HepG2 (cell line): Measurements from ENCODE around the gene MYO10.

Experiments
- CAMTA2 ChIP-seq: sonication (generic); formaldehyde crosslinking; IDR thresholded peaks from 2 replicates; pipeline ENCODE4 v1.4.0; 2020; ENCODE audit warnings: mild to moderate bottlenecking, missing genetic modification reagents, borderline replicate concordance
- CCAR2 ChIP-seq: fragments of 200-400 bp; formaldehyde crosslinking; optimal IDR thresholded peaks from 2 replicates; pipeline ENCODE3; 2018; ENCODE audit warnings: low read depth, mild to moderate bottlenecking, low read length, moderate library complexity
- CTCF ChIP-seq: sonication (generic); formaldehyde crosslinking; IDR thresholded peaks from 2 replicates; pipeline ENCODE4 v1.5.0; 2020; ENCODE audit warnings: mild to moderate bottlenecking, missing genetic modification reagents, moderate library complexity
- DPF2 ChIP-seq: sonication (generic); formaldehyde crosslinking; IDR thresholded peaks from 2 replicates; pipeline ENCODE4 v1.4.0; 2020; ENCODE audit warnings: mild to moderate bottlenecking, low read depth, missing genetic modification reagents, borderline replicate concordance
- POLR2AphosphoS5 ChIP-seq: IDR thresholded peaks from 2 replicates; pipeline ENCODE4 v1.6.1; 2012; ENCODE audit warnings: low read depth, low read length
- REPIN1 ChIP-seq: sonication (generic); formaldehyde crosslinking; IDR thresholded peaks from 2 replicates; pipeline ENCODE4 v1.8.0; 2022; ENCODE audit warnings: missing genetic modification reagents, low read depth, mild to moderate bottlenecking, borderline replicate concordance
- REST ChIP-seq, 2 experiments: IDR thresholded peaks; 2 replicates each; pipeline ENCODE4 v1.6.1; 2011 to 2012; ENCODE audit warnings: low read length in 2 of 2, borderline replicate concordance in 1 of 2, low read depth in 1 of 2, mild to moderate bottlenecking in 1 of 2, moderate library complexity in 1 of 2
- RNF2 ChIP-seq: fragments of 450-650 bp; conservative IDR thresholded peaks from 2 replicates; pipeline ENCODE4 v1.6.1; 2016; ENCODE audit warnings: low read depth
- RORA ChIP-seq: sonication (generic); formaldehyde crosslinking; IDR thresholded peaks from 2 replicates; pipeline ENCODE4 v1.5.0; 2020; ENCODE audit warnings: mild to moderate bottlenecking, missing genetic modification reagents, moderate library complexity
- TBL1XR1 ChIP-seq: fragments of 150-350 bp; IDR thresholded peaks from 2 replicates; pipeline ENCODE4 v1.6.1; 2014; ENCODE audit warnings: borderline replicate concordance, low read length; ENCODE audit not compliant: partially characterized antibody
- TF ChIP-seq, protein P1 (sequence below), 2 experiments: sonication (generic) in 1 of 2; formaldehyde crosslinking in 1 of 2; IDR thresholded peaks; 2 replicates each; pipeline versions ENCODE4 v1.4.0 to v1.6.1; 2016 to 2020; ENCODE audit warnings: borderline replicate concordance in 1 of 2, low read depth in 1 of 2, mild to moderate bottlenecking in 1 of 2, missing genetic modification reagents in 1 of 2

- TF ChIP-seq DPF2 (no peak), REPIN1 (CRISPR knock-in tag) (no peak), REST (IDR thresholded peaks at IDR 0.05; ENCODE audit: borderline replicate concordance in 1 of 2, low read depth in 1 of 2, low read length in 2 of 2) (no peak), CTCF (CRISPR knock-in tag) (no peak), RORA (CRISPR knock-in tag) (no peak), RNF2 (no peak), TBL1XR1 (no peak), CCAR2 (no peak), CAMTA2 (no peak), POLR2AphosphoS5 (no peak)
- TF ChIP-seq, protein P1, sequence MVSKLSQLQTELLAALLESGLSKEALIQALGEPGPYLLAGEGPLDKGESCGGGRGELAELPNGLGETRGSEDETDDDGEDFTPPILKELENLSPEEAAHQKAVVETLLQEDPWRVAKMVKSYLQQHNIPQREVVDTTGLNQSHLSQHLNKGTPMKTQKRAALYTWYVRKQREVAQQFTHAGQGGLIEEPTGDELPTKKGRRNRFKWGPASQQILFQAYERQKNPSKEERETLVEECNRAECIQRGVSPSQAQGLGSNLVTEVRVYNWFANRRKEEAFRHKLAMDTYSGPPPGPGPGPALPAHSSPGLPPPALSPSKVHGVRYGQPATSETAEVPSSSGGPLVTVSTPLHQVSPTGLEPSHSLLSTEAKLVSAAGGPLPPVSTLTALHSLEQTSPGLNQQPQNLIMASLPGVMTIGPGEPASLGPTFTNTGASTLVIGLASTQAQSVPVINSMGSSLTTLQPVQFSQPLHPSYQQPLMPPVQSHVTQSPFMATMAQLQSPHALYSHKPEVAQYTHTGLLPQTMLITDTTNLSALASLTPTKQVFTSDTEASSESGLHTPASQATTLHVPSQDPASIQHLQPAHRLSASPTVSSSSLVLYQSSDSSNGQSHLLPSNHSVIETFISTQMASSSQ (IDR thresholded peaks at IDR 0.05; ENCODE audit: low read depth), result no peak
- TF ChIP-seq, protein P1 (CRISPR knock-in tag; IDR thresholded peaks at IDR 0.05; ENCODE audit: borderline replicate concordance), result no peak
Measured at GRCh38 chr5:16691731-16692130, 244.4 kb downstream of the MYO10 start.
